ENCODE results near the gene IGFBPL1. TPM values are rescaled to one million over a fixed set of nuclear protein-coding genes. Genes with fewer than 3 reads are reported as not detected.

IGFBPL1 gene
- total and polyA plus RNA-seq, 2 of the 13 experiments (the other 11 are each of a cell fraction or from before 2014, with no cell fraction given) = 0.24 TPM; not detected in 1

- H3K27me3 ChIP-seq (ENCODE audit: control insufficient read depth in 1 of 2, insufficient read depth in 2 of 2, low read length in 2 of 2) = no peaks in the 10 kb centered on the region
- ATAC-seq = no peak
- H4K20me1 ChIP-seq (ENCODE audit: insufficient read depth, low read length) = no peaks in the 10 kb centered on the region
- no peak overlapping the region for H2AFZ ChIP-seq (ENCODE audit: low read length)
- no peak overlapping the region for H3K4me2 ChIP-seq (ENCODE audit: low read depth, low read length)
- POLR2A ChIA-PET = no interaction called here
- no peak overlapping the region for H3K4me3 ChIP-seq (replicated peaks in 1 of 3; ENCODE audit: insufficient read depth in 1 of 3, low read depth in 2 of 3, low read length in 3 of 3)
- no peak overlapping the region for H3K27ac ChIP-seq (ENCODE audit: extremely low read length, insufficient read depth, low read length)
- H3K9ac ChIP-seq (ENCODE audit: insufficient read depth, low read depth, low read length) = no peak overlapping the region
- no TSS peak for BruUV-seq (replicated peaks)
- H3K4me1 ChIP-seq (ENCODE audit: insufficient read depth, low read length) = no peaks in the 10 kb centered on the region
- intact Hi-C loops (cut with micrococcal nuclease; ENCODE audit: unreplicated experiment) (no loop called here), in situ Hi-C loops (cut with HindIII; ENCODE audit: extremely low pct_ligation_motif_present, low pct_unique_long_range_greater_than_20kb) (no loop called here)
- CTCF ChIA-PET (ENCODE audit: low intra/inter-chr PET ratio, low total read pairs) = no interaction called here
- no peaks in the 10 kb centered on the region for H3K79me2 ChIP-seq (ENCODE audit: insufficient read depth, low read length)
- no peaks in the 10 kb centered on the region; a peak in 1 of 5 replicates for H3K36me3 ChIP-seq (replicated peaks in 1 of 2; ENCODE audit: control insufficient read depth in 1 of 2, insufficient read depth in 2 of 2, low read length in 2 of 2)
- peaks cover 12% of the 10 kb centered on the region for H3K9me3 ChIP-seq (ENCODE audit: low read length)
- no peak for DNase-seq (ENCODE audit: low spot score)
- no peak for FAIRE-seq
- WGBS (ENCODE audit: low lambda C conversion rate) = 96% methylated on average over 3 of the region's 3 CpGs
- TF ChIP-seq NFE2L2 (IDR thresholded peaks at IDR 0.05; ENCODE audit: low read length) = no peak
- peak; percentile 60; the same call in 1 of the 2 replicates for TF ChIP-seq MAFF (IDR thresholded peaks at IDR 0.05; ENCODE audit: low read depth, low read length)
- TF ChIP-seq MAFK (conservative IDR thresholded peaks at IDR 0.05 in 1 of 2, IDR thresholded peaks at IDR 0.05 in 1 of 2; ENCODE audit: low read length in 2 of 2) = peak; percentile 25 to 74; a peak in 3 of 4 replicates
These were observed 29.6 kb upstream of the IGFBPL1 start for GRCh38 chr9:38453835-38454234.

GRCh38 chr9:38451162-38451561, 26.9 kb upstream of the IGFBPL1 start:
- Histone ChIP-seq H4K20me1 (ENCODE audit: insufficient read depth, low read length) (no peaks in the 10 kb centered on the region), H3K9me3 (ENCODE audit: low read length) (peaks cover 12% of the 10 kb centered on the region), H3K4me2 (ENCODE audit: low read depth, low read length) (no peak overlapping the region), H3K4me1 (ENCODE audit: insufficient read depth, low read length) (no peaks in the 10 kb centered on the region), H3K79me2 (ENCODE audit: insufficient read depth, low read length) (no peaks in the 10 kb centered on the region), H3K36me3 (replicated peaks in 1 of 2; ENCODE audit: control insufficient read depth in 1 of 2, insufficient read depth in 2 of 2, low read length in 2 of 2) (no peaks in the 10 kb centered on the region), H3K27me3 (ENCODE audit: control insufficient read depth in 1 of 2, insufficient read depth in 2 of 2, low read length in 2 of 2) (no peaks in the 10 kb centered on the region), H3K9ac (ENCODE audit: insufficient read depth, low read depth, low read length) (no peak overlapping the region), H2AFZ (ENCODE audit: low read length) (no peak overlapping the region), H3K27ac (ENCODE audit: extremely low read length, insufficient read depth, low read length) (no peak overlapping the region), H3K4me3 (replicated peaks in 1 of 3; ENCODE audit: insufficient read depth in 1 of 3, low read depth in 2 of 3, low read length in 3 of 3) (no peak overlapping the region)
- ATAC-seq = no peak
- POLR2A ChIA-PET = no interaction called here
- no TSS peak for BruUV-seq (replicated peaks)
- intact Hi-C loops (cut with micrococcal nuclease; ENCODE audit: unreplicated experiment) = no loop called here
- peak; percentile 99; the same call in 1 of the 2 replicates for TF ChIP-seq ZNF337 (CRISPR knock-in tag; IDR thresholded peaks at IDR 0.05; ENCODE audit: borderline replicate concordance, low read depth)
- no peak for TF ChIP-seq YY1 (IDR thresholded peaks at IDR 0.05; ENCODE audit: insufficient read depth, insufficient replicate concordance, low read depth, low read length)
- peak; percentile 60; the same call in 1 of the 2 replicates for TF ChIP-seq TOPORS (CRISPR knock-in tag; IDR thresholded peaks at IDR 0.05)
- DNase-seq (ENCODE audit: low spot score) = no peak
- in situ Hi-C loops (cut with HindIII; ENCODE audit: extremely low pct_ligation_motif_present, low pct_unique_long_range_greater_than_20kb) = no loop called here
- CTCF ChIA-PET (ENCODE audit: low intra/inter-chr PET ratio, low total read pairs) = no interaction called here
- FAIRE-seq = no peak

All from HepG2 (cell line).